Kidney glomerular epithelial cell (primary cell): Measurements from ENCODE around the gene SEMA6A.
A peak's percentile ranks its signal among the peaks of the same experiment; 100 is the strongest.

Experiments used
- DNase-seq: peaks from one replicate; lab custom pipeline; 2025; lab: John Stamatoyannopoulos, UW

Gene SEMA6A

GRCh38 chr5:116574367-116575325 lies at the start of gene SEMA6A:
Gene SEMA6A (minus strand): TSS chr5:116574823. CDS start chr5:116504944, 69,879 bp downstream.
- DNase-seq: peak; percentile 83

GRCh38 chr5:116622375-116623050 lies 47.9 kb upstream of the SEMA6A start:
- DNase-seq: no peak

GRCh38 chr5:116621599-116621998 lies 47.0 kb upstream of the SEMA6A start:
- DNase-seq: no peak

GRCh38 chr5:116616876-116617275 lies 42.3 kb upstream of the SEMA6A start:
- no peak for DNase-seq

GRCh38 chr5:116614603-116614920 lies 39.9 kb upstream of the SEMA6A start:
- DNase-seq: peak; percentile 64

GRCh38 chr5:116613445-116613844 lies 38.8 kb upstream of the SEMA6A start:
- no peak for DNase-seq

GRCh38 chr5:116612431-116612830 lies 37.8 kb upstream of the SEMA6A start:
- DNase-seq: no peak

GRCh38 chr5:116605310-116606070 lies 30.9 kb upstream of the SEMA6A start:
- no peak for DNase-seq

- no peak for DNase-seq
Measured at GRCh38 chr5:116604805-116605204, 30.2 kb upstream of the SEMA6A start.

- DNase-seq: peak; percentile 97
Measured at GRCh38 chr5:116600876-116601275, 26.3 kb upstream of the SEMA6A start.

- no peak for DNase-seq
Measured at GRCh38 chr5:116598911-116599310, 24.3 kb upstream of the SEMA6A start.

- no peak for DNase-seq
Measured at GRCh38 chr5:116595498-116595897, 20.9 kb upstream of the SEMA6A start.

GRCh38 chr5:116593340-116593739 lies 18.7 kb upstream of the SEMA6A start:
- DNase-seq: no peak

GRCh38 chr5:116585227-116585626 lies 10.6 kb upstream of the SEMA6A start:
- DNase-seq: no peak

GRCh38 chr5:116583862-116584222 lies 9.2 kb upstream of the SEMA6A start:
- DNase-seq: peak; percentile 28

- peak; percentile 62 for DNase-seq
Measured at GRCh38 chr5:116583085-116583861, 8.7 kb upstream of the SEMA6A start.

GRCh38 chr5:116581910-116582309 lies 7.3 kb upstream of the SEMA6A start:
- no peak for DNase-seq

- no peak for DNase-seq
Measured at GRCh38 chr5:116579144-116579543, 4.5 kb upstream of the SEMA6A start.

GRCh38 chr5:116578676-116579075 lies 4.1 kb upstream of the SEMA6A start:
- DNase-seq: no peak

- no peak for DNase-seq
Measured at GRCh38 chr5:116577064-116577788, 2.6 kb upstream of the SEMA6A start.

GRCh38 chr5:116576053-116576713 lies 1.6 kb upstream of the SEMA6A start:
- DNase-seq: peak; percentile 53
